CD4-positive, CD25-positive, alpha-beta regulatory T cell (primary cell): ENCODE data around the gene HHIPL2. TPM values are rescaled to one million over a fixed set of nuclear protein-coding genes. Genes with fewer than 3 reads are reported as not detected.
"Not testable (repeated sequence)": the region's sequence is repeated elsewhere in the genome, so short reads cannot be mapped to it uniquely, and the experiment has no call there.

Experiments used
- ATAC-seq, 2 donors: fragments of 150-1000 bp; cut with Tn5 transposase; one replicate each; pipeline ENCODE4 v1.10.0; 2021; ENCODE audit warnings: low read depth in 2 of 2, moderate number of reproducible peaks in 2 of 2, moderate library complexity in 1 of 2
- DNase-seq, 3 donors: peaks; one replicate each; pipeline versions ENCODE4 v3.0.0 to v3.0.0-alpha.2; 2012 to 2022; ENCODE audit warnings: mixed read lengths in 1 of 3
- H3K27ac ChIP-seq: one replicate; pipeline ENCODE4 v1.7.0; 2013; ENCODE audit warnings: mild to moderate bottlenecking, low read length; ENCODE audit not compliant: insufficient read depth, poor library complexity, severe bottlenecking
- H3K27me3 ChIP-seq: one replicate; pipeline ENCODE4 v1.7.0; 2013; ENCODE audit warnings: low read length; ENCODE audit not compliant: control insufficient read depth, insufficient read depth
- H3K36me3 ChIP-seq: one replicate; pipeline ENCODE4 v1.7.0; 2013; ENCODE audit warnings: mild to moderate bottlenecking, low read length, moderate library complexity; ENCODE audit not compliant: control insufficient read depth, insufficient read depth
- H3K4me1 ChIP-seq: 2 replicates; pipeline ENCODE4 v1.7.0; 2013; ENCODE audit warnings: mild to moderate bottlenecking, low read length; ENCODE audit not compliant: insufficient read depth, control insufficient read depth, poor library complexity, severe bottlenecking
- H3K4me3 ChIP-seq: one replicate; pipeline ENCODE4 v1.7.0; 2013; ENCODE audit warnings: low read depth, mild to moderate bottlenecking, low read length, moderate library complexity
- H3K9me3 ChIP-seq, 2 experiments: 1 replicate in 1 of 2; 2 replicates in 1 of 2; pipeline ENCODE4 v1.7.0; 2013; ENCODE audit warnings: low read length in 2 of 2, mild to moderate bottlenecking in 1 of 2, moderate library complexity in 1 of 2; ENCODE audit not compliant: control insufficient read depth in 2 of 2
- H3K27ac Mint-ChIP-seq, 3 donors: one replicate each; pipeline ENCODE4 v1.8.0; 2020 to 2022; ENCODE audit warnings: mild to moderate bottlenecking in 3 of 3, mixed read lengths in 3 of 3, moderate library complexity in 2 of 3
- H3K27me3 Mint-ChIP-seq: one replicate; pipeline ENCODE4 v1.8.0; 2022; ENCODE audit warnings: mild to moderate bottlenecking, mixed read lengths
- H3K36me3 Mint-ChIP-seq: one replicate; pipeline ENCODE4 v1.8.0; 2020; ENCODE audit warnings: mixed read lengths
- H3K4me1 Mint-ChIP-seq, 4 donors: one replicate each; pipeline ENCODE4 v1.8.0; 2020 to 2022; ENCODE audit warnings: mixed read lengths in 4 of 4, mild to moderate bottlenecking in 1 of 4
- H3K4me3 Mint-ChIP-seq, 4 donors: one replicate each; pipeline ENCODE4 v1.8.0; 2020 to 2022; ENCODE audit warnings: mild to moderate bottlenecking in 4 of 4, mixed read lengths in 4 of 4, moderate library complexity in 3 of 4
- H3K9me3 Mint-ChIP-seq, 7 donors: one replicate each; pipeline ENCODE4 v1.8.0; 2020 to 2022; ENCODE audit warnings: mixed read lengths in 7 of 7, mild to moderate bottlenecking in 3 of 7, moderate library complexity in 2 of 7
- polyA plus RNA-seq, 4 donors: library from polyadenylated mRNA; unstranded; fragments of 300-500 nt; fragmentation: Illumina TruSeq; gene quantifications; one replicate each; pipeline ENCODE4 v1.2.3, GENCODE V29; 2021
- total RNA-seq: library from RNA; stranded (reverse); gene quantifications from one replicate; pipeline ENCODE4 v1.2.3, GENCODE V29; 2022

The HHIPL2 gene
- total and polyA plus RNA-seq, 5 donors from 2014 or later, result not detected

GRCh38 chr1:222522105-222522915 lies 25.6 kb downstream of the HHIPL2 start:
- no peak for ATAC-seq
- no peaks in the 10 kb centered on the region for H3K27me3 ChIP-seq
- no peak overlapping the region for H3K4me3 Mint-ChIP-seq

GRCh38 chr1:222521299-222522104 lies 26.4 kb downstream of the HHIPL2 start:
- DNase-seq, result no peak
- no peak for ATAC-seq
- Histone ChIP-seq H3K9me3 (no peaks in the 10 kb centered on the region), H3K4me3 (no peak overlapping the region), H3K36me3 (no peaks in the 10 kb centered on the region), H3K27ac (no peak overlapping the region), H3K27me3 (no peaks in the 10 kb centered on the region), H3K4me1 (no peaks in the 10 kb centered on the region)
- no peak overlapping the region for H3K4me3 Mint-ChIP-seq
- H3K27me3 Mint-ChIP-seq, result peaks cover 14% of the 10 kb centered on the region
- peaks cover 0 to 9% (median 1%) of the 10 kb centered on the region in 7 donors for H3K9me3 Mint-ChIP-seq
- no peaks in the 10 kb centered on the region for H3K4me1 Mint-ChIP-seq
- no peaks in the 10 kb centered on the region for H3K36me3 Mint-ChIP-seq
- no peak overlapping the region for H3K27ac Mint-ChIP-seq

More at GRCh38 chr1:222522105-222522915, 25.6 kb downstream of the HHIPL2 start:
- Histone ChIP-seq H3K4me1 (no peaks in the 10 kb centered on the region), H3K36me3 (no peaks in the 10 kb centered on the region), H3K4me3 (no peak overlapping the region), H3K9me3 (no peaks in the 10 kb centered on the region), H3K27ac (no peak overlapping the region)
- DNase-seq, result no peak
- H3K9me3 Mint-ChIP-seq, result peaks cover 0 to 9% (median 1%) of the 10 kb centered on the region in 7 donors
- no peaks in the 10 kb centered on the region for H3K36me3 Mint-ChIP-seq
- peaks cover 14% of the 10 kb centered on the region for H3K27me3 Mint-ChIP-seq
- H3K4me1 Mint-ChIP-seq, result no peaks in the 10 kb centered on the region
- H3K27ac Mint-ChIP-seq, result no peak overlapping the region

GRCh38 chr1:222489496-222489895 lies 58.4 kb downstream of the HHIPL2 start:
- not testable (repeated sequence) for H3K27ac ChIP-seq, H3K36me3 Mint-ChIP-seq, H3K4me1 Mint-ChIP-seq, H3K27ac Mint-ChIP-seq, H3K36me3 ChIP-seq, H3K9me3 ChIP-seq, H3K4me3 ChIP-seq, H3K4me1 ChIP-seq, H3K4me3 Mint-ChIP-seq, H3K27me3 Mint-ChIP-seq, DNase-seq, ATAC-seq, H3K27me3 ChIP-seq, H3K9me3 Mint-ChIP-seq

GRCh38 chr1:222487774-222488173 lies 60.1 kb downstream of the HHIPL2 start:
- H3K36me3 ChIP-seq, H3K4me3 Mint-ChIP-seq, H3K4me3 ChIP-seq, H3K36me3 Mint-ChIP-seq, H3K9me3 Mint-ChIP-seq, H3K27ac Mint-ChIP-seq, H3K4me1 ChIP-seq, H3K9me3 ChIP-seq, H3K27ac ChIP-seq, DNase-seq, H3K27me3 Mint-ChIP-seq, ATAC-seq, H3K27me3 ChIP-seq, H3K4me1 Mint-ChIP-seq: not testable (repeated sequence)

- ATAC-seq, H3K36me3 Mint-ChIP-seq, DNase-seq, H3K9me3 Mint-ChIP-seq, H3K9me3 ChIP-seq, H3K27ac ChIP-seq, H3K4me3 ChIP-seq, H3K36me3 ChIP-seq, H3K27me3 ChIP-seq, H3K4me1 Mint-ChIP-seq, H3K4me3 Mint-ChIP-seq, H3K4me1 ChIP-seq, H3K27ac Mint-ChIP-seq, H3K27me3 Mint-ChIP-seq: not testable (repeated sequence)
These were observed 63.9 kb downstream of the HHIPL2 start for GRCh38 chr1:222484005-222484404.

GRCh38 chr1:222479567-222479966 lies 68.3 kb downstream of the HHIPL2 start:
- H3K9me3 Mint-ChIP-seq, H3K36me3 Mint-ChIP-seq, H3K36me3 ChIP-seq: not testable (repeated sequence)

GRCh38 chr1:222476436-222476835 lies 71.5 kb downstream of the HHIPL2 start:
- H3K27ac Mint-ChIP-seq, H3K36me3 Mint-ChIP-seq, H3K27me3 Mint-ChIP-seq, H3K9me3 ChIP-seq, H3K9me3 Mint-ChIP-seq, H3K4me3 ChIP-seq, H3K4me1 ChIP-seq, H3K36me3 ChIP-seq, H3K27ac ChIP-seq, DNase-seq, H3K4me1 Mint-ChIP-seq, ATAC-seq, H3K27me3 ChIP-seq, H3K4me3 Mint-ChIP-seq: not testable (repeated sequence)

More at GRCh38 chr1:222479567-222479966, 68.3 kb downstream of the HHIPL2 start:
- not testable (repeated sequence) for ATAC-seq, H3K4me3 ChIP-seq, H3K4me1 ChIP-seq, DNase-seq, H3K27me3 ChIP-seq, H3K27ac ChIP-seq, H3K4me1 Mint-ChIP-seq, H3K9me3 ChIP-seq, H3K27ac Mint-ChIP-seq, H3K27me3 Mint-ChIP-seq, H3K4me3 Mint-ChIP-seq
